HG03575 (cell line): ENCODE results near the gene KIF5A.

Experiments
- ATAC-seq: cut with Tn5 transposase; IDR thresholded peaks from one replicate; pipeline ENCODE4 v1.9.1; 2021; ENCODE audit not compliant: unreplicated experiment, insufficient number of reproducible peaks, low FRiP score; ENCODE audit errors: extremely low read depth

KIF5A gene

DNA sequence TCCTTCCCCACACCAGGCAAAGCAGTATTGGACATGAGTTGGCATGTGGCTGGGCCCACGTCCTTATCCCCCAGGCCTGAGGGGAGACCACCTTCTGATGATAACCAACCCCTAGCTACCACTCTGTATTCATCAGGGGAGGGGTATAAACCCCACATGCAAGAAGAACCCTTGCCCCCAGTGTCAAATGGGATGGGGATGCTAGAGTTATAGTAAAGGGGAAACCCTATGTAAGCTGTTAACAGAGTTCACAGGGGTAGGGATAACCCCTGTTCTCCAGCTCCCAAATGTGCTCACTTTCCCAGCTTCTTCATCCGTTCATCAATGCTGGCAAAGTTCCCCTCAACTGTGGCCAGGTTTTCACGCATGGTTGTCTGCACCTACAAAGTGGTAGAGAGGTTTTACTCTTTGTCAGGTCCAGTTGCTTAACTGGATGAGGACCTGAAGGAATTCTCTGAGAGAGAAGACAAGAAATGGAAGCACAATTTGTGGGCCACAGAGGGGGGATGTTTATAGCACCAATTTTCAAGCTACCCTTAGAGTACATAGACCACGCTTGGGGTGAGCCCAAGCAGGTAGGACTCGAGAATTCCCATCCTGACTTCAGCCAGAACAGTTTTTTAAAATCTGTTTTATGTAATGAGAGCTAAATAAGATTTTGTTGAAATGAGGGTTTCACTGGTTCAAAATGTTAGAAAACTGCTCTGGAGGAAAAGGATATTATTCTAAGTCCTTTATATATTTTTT, 19.3 kb upstream of the KIF5A start:
- no peak for ATAC-seq

DNA sequence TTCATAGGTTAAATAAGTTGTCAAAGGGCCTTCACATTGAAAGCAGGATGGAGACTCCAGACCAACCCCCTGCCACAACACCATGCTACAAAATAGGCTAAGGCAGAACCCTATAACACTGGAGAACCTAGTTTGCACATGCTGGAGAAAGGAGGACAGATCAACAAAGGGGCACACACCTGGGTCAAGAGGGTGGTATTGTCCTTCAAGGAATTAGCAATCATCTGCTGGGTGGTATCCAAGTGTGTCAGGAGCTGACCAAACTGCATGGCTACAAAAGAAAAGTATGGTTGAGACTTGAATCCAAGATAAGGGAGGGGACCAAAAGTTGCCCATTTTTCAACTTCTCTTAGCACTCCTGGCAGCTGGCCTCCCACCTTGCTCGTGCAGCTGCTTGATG, 18.0 kb upstream of the KIF5A start:
- ATAC-seq, result no peak

DNA sequence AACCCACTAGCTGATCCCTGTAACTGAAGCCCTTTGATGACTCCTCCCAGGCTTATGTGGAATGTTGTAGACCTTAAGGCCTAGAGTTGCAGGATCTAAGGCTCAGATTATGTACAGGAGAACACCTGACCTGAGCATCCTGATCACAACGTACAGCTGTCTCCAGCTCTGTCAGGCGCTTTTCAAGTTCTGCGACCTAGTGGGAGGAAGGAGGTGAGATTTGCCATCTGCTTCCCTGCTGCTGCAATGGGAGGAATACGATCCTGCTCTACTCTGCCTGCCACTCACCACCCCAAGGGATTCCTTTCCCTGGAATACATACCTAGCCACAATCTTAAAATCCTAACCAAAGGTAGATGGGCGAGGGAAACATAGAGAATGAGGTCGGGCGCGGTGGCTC, 16.7 kb upstream of the KIF5A start:
- ATAC-seq, result no peak

DNA sequence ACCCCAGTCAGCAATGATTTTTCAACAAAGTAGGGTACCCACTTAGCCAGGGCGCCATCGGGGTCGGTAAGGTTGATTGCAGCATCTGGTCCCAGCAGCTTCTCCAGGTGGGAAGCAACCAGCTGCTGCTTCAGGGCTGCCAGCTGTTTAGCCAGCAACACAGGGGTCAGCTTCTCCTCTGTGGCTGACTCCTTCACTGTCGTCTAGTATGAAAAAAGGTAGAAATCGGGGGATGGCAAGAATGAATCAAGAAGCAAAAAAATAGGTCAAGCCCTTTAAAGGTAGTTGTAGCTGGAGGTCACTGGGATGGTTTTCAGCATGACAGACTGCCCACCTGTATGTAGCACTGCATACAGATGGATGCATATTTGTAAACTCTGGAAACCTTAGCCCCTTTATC, 15.6 kb upstream of the KIF5A start:
- no peak for ATAC-seq

DNA sequence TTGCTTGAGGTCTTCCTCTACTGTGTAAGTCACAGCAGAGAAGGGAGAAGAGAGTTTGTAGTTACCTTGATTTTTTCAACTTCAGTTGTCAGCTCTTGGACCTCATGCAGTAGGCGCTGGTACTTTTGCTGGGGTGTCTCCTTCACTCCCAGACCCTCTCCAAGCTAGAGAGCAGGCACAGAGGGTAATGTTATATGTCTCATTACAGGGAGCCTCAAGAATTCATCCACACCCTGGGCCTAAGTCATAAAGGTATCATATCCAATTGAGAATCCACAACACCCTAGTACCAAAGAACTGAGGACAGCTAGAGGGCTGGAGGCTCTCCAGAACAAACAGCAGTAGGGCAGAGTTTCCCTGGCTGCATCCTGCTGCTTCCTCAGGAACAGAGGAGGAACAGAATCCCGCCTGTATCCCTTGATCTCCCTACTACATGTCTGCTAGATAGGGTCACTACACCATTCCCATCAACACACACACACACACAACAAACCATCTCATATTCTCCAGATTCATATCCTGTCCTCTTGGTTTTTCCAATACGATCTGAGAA, 14.8 kb upstream of the KIF5A start:
- no peak for ATAC-seq

DNA sequence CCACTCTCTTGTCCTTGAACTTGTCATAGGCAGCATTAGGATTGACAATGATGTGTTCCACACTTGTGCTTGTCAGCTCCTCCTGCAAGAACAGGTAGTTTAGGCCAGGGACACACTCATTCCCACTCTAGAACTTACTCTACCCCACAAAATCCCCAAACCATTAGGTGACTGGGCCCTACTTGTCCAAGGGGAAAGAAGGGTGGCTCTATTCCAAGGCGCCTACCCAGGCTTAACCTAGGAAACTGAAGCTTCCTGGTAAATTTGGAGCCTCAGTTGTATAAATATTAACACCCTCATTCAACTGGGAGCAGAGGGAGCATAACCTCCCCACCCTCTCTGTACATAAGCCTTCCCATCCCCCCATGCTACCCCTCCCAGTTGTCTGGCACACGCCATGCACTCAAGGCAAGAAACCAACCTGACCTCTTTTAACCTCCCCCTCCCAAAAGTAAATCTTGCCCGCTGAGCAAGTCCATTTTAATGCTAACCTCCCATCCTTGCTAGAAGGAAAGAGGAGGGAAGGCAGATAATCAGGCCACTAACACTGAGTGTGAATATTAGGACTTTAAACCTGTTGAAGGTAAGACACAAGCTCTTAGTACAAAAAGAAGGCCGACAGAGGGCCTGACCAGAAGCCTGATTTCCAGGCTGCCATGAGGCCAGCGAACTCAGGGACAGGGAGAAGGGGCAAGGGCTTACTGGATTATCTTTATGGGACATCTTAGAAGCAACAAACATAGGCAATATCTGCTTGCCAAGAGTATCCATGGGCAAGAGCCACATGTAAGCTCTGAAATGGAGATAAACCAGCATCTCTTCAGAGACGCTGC, 13.9 kb upstream of the KIF5A start:
- ATAC-seq, result no peak

DNA sequence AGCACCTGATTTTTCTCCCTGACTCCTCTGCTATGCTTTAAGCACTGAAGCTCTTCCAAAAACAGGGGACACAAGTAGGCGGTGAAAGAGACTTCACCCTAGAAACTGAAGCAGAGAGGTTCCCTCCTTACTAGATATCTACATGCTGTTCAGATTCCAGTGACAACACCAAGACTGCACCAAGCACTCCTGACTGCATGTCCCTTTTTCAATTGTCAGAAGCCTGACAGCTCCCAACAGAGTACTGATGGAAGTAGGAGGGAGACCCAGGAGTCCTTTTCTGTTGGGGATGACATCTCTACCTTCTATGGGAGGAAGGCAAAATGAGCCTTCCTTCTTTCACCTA, 13.3 kb upstream of the KIF5A start:
- ATAC-seq, result no peak

DNA sequence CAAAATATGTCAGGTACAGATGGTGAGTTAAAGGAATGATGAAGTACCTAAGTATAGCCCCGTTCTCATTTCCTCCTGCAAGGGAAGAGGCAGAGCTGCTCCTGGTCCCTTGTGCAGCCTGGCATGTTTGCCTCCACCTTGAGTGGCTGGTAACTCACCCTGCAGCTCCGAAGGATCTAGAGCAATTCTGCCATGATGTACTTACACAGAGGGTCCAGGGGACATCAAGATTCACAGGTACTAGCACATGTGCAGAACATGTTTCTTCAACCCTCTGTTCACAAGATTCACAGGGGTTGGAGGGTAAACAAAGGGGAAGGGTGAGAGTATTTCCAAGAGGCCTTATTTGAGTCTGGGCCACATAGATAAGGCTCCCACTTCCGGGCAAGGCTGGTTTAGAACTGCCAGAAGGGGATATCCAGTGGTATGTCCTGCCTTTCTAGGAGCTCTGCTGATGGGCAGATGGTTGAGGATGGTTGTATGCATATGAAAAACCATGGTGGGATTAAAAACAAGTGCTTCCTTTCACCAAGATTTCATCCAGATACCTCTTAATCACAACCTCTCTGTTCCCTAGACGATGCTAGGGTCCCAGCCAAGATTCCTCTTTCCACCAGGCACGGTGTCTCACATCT, 10.6 kb upstream of the KIF5A start:
- no peak for ATAC-seq

DNA sequence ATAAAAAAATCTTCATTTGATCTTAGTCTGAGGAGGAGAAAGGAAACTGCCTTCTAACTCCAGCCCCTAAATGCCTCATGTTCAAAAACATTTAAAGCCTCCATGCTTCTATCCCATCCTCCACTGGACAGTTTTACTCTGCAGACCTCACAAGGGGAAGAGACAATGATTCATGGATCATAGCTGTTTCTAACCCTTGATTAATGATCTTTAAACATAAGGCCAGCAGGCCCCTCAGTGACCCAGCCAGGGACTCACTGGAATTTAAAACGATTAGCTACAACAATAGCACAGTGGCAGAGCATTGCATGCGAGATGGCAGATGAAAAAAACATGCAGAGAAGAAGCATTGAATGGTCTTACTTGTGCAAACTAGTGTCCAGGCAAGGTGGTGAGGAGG, 8.8 kb upstream of the KIF5A start:
- no peak for ATAC-seq

DNA sequence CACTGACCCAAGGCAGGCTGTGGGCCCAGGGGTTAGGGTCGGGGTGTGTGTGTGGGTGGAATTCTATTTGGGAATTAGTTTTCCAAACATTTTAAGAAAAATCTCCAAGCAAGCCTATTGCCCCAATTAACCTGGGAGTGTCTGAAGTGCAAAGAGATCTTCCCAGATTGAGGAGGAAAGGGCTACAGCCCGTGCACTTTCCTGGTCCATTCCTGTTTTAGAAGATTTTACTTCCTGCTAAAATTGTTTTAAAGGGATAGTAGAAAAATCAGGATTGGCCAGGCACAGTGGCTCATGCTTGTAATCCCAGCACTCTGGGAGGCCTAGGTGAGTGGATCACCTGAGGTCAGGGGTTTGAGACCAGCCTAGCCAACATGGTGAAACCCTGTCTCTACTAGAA, 8.1 kb upstream of the KIF5A start:
- ATAC-seq, result no peak

DNA sequence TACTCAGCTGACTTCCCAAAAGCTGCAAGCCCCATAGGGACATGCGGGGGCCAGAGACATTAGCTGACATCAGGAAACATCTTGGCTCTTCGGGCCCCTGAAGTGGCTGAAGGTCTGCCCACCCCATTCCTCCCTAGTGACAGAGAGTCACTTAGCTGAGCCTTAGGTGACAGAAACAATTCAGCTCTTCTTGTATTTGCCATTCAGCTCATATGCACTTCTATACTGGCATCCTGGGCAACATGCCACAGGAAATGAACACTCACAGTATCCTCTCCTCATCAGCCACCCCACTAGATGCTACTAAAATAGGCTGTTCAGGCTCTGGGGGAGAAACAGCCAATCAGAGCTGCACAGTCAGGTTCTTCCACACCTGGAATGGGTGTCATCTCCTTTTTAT, 6.3 kb upstream of the KIF5A start:
- ATAC-seq, result no peak

DNA sequence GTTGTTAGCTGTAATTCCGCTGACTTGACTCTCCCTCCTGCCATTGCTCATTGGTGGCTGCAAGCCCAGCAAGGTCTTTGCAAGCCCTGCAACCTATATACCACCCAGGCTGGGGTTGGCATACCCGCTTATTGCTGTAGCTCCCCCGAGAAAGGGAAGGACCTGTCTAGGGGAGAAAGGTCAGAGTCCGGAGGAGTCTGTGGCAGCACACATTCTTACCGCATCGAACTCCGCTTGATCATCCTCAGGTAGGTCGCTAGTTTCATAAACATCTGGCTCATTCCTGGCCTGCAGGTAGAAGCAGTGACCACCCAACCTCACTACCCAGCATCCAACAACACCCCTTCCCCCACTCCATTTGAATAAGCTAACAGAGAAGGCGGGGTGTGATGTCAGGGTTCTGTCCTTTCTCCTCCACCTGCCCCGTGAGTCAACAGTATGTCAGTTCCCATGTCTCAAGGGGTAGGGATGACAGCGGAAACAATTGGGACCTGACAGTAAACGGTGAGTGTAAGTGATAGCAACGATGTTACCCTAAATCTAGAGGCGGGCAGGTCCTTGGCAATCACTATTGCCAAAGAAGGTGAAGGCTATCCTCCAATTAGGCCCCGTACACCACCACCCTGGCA, 3.9 kb upstream of the KIF5A start:
- no peak for ATAC-seq

DNA sequence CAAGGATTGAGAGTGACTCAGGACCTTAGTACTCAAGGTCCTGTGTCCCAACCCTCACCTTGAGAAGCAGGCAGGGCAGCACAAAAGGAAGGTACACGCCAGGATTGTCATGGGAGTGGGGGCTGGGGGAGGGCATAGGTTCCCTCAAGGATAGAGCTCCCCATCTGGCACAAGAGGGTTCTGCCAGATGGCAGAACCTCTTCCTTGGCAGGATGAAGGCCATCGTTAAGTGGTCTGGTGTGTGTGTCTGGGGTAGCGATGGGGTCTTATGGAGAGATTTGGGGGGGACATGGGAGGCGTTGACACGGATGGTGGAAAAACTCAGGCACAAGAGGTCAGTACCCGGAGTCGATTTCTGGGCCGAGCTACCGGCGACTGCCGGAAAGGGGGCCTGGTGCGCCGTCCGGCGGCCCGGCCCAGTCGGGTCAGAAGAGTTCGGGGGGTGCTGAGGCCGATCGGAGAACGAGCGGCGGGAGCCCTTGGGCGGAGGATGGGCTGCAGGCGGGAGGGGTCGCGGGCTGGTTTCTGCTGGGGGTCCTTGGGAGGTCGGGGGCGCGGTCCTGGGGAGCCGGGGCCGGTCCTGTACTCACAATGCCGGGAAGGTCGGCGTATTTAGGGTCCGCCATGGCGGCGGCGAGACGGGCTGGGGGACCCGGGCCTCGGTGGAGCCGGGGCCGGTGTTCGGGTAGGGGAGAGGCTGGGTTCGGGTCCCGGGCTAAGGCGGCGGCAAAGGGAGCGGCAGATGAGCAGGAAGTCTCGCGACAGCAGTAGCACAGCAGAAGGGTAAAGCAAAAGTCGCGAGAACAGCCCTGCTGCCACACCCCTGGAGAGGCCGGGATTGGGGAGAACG, 3.2 kb upstream of the KIF5A start, which contains the start of gene DCTN2:
DCTN2 (minus strand) TSS at position 755 of the 850 bp plus-strand sequence; CDS start at position 626, 129 bp downstream.
- ATAC-seq, result no peak

DNA sequence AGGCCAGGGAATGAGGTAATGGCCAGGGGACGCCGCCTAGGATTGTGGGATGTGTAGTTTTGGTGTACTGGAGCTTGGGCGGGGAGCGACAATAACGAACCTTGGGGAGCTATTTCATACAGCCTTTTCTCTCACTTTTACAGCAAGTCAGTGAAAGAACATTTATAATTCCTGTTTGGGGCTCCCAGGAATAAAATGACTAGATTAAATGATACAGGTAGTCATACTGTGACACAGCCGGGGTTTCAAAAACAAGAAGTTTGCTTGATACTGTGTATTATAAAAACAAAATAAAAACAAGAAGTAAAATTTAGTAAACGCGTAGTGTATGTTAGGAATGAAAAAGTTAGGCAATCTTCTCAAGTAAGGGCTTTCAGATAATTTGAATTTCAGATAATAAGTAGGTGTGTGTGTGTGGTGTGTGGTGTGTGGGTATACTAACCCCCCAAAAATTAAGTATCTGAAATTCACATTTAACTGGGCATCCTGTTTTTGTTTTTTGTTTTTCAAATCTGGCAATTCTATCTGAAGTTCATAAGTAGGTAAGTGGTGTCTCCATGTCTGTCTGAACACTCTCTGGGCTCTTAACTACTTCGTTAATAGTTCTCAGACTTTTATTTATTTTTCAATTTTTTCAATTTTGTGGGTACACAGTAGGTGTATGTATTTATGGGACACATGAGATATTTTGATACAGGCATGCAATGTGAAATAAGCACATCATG, 2.4 kb upstream of the KIF5A start:
- peak; percentile 92 for ATAC-seq

DNA sequence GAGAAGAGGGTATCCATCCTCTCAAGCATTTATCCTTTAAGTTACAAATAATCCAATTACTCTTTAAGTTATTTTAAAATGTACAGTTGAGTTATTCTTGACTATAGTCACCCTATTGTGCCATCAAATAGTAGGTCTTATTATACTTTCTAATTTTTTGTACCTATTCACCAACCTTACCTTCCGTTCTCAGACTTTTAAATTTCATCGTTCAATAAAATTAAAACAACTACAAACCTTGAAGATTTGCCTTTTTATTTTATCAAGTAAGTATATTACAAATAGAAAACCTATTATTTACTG, 1.9 kb upstream of the KIF5A start:
- no peak for ATAC-seq

DNA sequence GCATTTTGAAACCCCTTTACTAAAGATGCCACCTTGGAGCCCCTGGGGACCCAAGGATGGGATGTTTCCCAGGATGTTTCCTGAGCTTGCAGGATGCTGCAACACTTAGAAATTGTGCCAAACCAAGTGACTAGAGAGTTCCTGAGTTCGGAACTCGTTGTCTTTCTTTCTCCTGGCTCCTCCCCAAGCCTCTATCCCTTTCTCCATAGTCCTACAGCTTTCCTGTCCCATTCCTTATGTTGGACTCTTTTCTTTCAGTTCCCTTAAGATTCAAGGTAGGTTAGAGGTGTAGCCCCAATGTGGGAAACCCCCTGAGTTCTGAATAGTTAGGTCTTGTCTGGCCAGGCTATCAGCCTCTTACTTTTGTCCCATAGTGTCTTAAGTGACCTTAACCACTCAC, 1.4 kb upstream of the KIF5A start:
- no peak for ATAC-seq

DNA sequence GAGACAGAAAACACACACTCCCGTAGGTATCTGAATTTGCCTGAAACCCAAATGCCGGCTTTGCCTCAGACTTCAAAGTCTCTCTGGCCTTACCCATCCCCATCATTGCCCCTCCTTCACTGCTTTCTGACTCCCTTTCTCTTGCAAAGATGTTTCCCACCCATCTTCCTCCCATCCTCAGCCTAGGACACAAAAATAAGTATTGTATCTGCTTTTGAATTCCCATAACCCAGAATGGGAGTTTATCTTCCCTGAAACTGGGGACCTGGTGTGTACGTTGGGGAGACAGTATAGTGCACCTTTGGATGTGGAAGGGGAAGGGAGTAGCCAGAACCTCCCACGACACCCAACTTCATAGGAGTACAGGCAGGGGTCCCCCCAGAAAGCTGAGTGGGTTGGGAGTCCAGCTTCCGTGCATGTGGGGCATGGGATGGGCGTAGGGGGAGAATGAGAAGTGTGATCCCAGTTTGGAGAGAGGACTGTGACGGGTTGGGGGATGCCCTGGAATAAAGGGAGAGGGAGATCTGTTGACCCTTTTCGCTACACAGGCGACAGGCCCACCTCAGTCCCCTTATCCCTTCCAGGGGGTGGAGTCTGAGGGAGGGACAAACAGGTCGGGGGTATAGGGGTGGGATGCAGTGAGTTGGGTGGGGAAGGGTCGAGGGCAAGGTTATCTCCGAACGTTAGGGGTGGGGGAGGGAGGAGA, 488 bp upstream of the KIF5A start:
- no peak for ATAC-seq
